ENCODE data around the gene ST3GAL4. TPM values are rescaled to one million over a fixed set of nuclear protein-coding genes. Genes with fewer than 3 reads are reported as not detected.
A peak's percentile ranks its signal among the peaks of the same experiment; 100 is the strongest.

Gene ST3GAL4
- total RNA-seq, 6 experiments from 2014 or later: 25.9 to 34.6 (median 30.0) TPM

- DNase-seq: peak; percentile 62
Measured at GRCh38 chr11:126440792-126441514, 85.5 kb downstream of the ST3GAL4 start.

GRCh38 chr11:126443120-126443519 is 87.6 kb downstream of the ST3GAL4 start:
- DNase-seq: no peak
- Mint-ChIP-seq H3K4me3 (no peak overlapping the region), H3K9me3 (no peaks in the 10 kb centered on the region), H3K27ac (no peak overlapping the region), H3K27me3 (ENCODE audit: insufficient read depth) (peaks cover 6% of the 10 kb centered on the region; the same call in 1 of the 2 replicates), H3K36me3 (ENCODE audit: low read depth) (no peaks in the 10 kb centered on the region), H3K4me1 (ENCODE audit: low read depth) (peaks cover 5% of the 10 kb centered on the region)
- TF ChIP-seq CTCF (IDR thresholded peaks at IDR 0.05): no peak

More at GRCh38 chr11:126440792-126441514, 85.5 kb downstream of the ST3GAL4 start:
- peak; percentile 99 for TF ChIP-seq CTCF (IDR thresholded peaks at IDR 0.05)
- Mint-ChIP-seq H3K9me3 (no peaks in the 10 kb centered on the region), H3K36me3 (ENCODE audit: low read depth) (no peaks in the 10 kb centered on the region), H3K4me3 (no peak overlapping the region), H3K27ac (no peak overlapping the region), H3K27me3 (ENCODE audit: insufficient read depth) (peaks cover 6% of the 10 kb centered on the region; the same call in 1 of the 2 replicates), H3K4me1 (ENCODE audit: low read depth) (peaks cover 5% of the 10 kb centered on the region)

DNA sequence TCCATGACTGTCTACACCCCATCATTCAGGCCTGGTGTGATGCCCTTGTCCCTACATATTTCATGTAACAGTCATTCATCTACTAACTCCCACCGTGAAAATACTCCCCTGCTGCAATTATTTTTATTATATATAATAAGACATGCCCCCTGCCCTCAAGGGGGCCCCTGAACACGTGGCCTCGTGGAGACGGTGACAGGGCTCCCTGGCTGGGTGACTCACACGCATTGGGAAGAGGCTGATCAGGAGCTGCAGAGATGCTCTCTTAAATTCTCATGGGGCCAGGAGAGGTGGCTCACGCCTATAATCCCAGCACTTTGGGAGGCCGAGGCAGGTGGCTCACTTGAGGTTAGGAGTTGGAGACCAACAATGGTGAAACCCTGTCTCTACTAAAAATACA is 88.6 kb downstream of the ST3GAL4 start:
- Mint-ChIP-seq H3K36me3 (ENCODE audit: low read depth) (no peaks in the 10 kb centered on the region), H3K27ac (no peak overlapping the region), H3K27me3 (ENCODE audit: insufficient read depth) (peaks cover 8% of the 10 kb centered on the region; the same call in 1 of the 2 replicates), H3K4me3 (no peak overlapping the region), H3K9me3 (no peaks in the 10 kb centered on the region), H3K4me1 (ENCODE audit: low read depth) (peaks cover 5% of the 10 kb centered on the region)
- TF ChIP-seq CTCF (IDR thresholded peaks at IDR 0.05): no peak
- no peak for DNase-seq

DNA sequence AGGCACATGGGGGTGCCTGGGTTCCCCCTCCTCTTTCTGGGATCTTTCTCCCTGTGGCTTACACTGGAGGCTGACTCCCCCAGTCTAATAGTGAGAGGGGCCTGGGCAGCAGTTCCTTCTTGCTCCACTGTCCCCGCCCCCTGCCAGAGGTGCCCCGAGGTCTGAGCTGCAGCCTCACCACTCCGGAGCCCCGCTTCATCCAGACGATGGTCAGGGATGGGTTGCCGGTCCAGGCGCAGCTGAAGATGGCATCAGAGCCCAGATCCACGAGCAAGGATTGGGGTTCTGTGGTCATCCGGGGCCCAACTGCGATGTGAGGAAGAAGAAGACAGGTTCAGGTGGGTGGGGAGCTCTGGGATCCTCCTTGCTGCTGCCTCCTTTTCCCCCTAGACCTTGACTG is 91.1 kb downstream of the ST3GAL4 start:
- H3K4me3 Mint-ChIP-seq: no peak overlapping the region
- DNase-seq: no peak
- peaks cover 18% of the 10 kb centered on the region for H3K9me3 Mint-ChIP-seq
- peaks cover 22% of the 10 kb centered on the region for H3K36me3 Mint-ChIP-seq (ENCODE audit: low read depth)
- H3K4me1 Mint-ChIP-seq (ENCODE audit: low read depth): no peaks in the 10 kb centered on the region
- H3K27ac Mint-ChIP-seq: no peak overlapping the region
- no peak for TF ChIP-seq CTCF (IDR thresholded peaks at IDR 0.05)
- H3K27me3 Mint-ChIP-seq (ENCODE audit: insufficient read depth): peaks cover 5% of the 10 kb centered on the region; the same call in 1 of the 2 replicates

DNA sequence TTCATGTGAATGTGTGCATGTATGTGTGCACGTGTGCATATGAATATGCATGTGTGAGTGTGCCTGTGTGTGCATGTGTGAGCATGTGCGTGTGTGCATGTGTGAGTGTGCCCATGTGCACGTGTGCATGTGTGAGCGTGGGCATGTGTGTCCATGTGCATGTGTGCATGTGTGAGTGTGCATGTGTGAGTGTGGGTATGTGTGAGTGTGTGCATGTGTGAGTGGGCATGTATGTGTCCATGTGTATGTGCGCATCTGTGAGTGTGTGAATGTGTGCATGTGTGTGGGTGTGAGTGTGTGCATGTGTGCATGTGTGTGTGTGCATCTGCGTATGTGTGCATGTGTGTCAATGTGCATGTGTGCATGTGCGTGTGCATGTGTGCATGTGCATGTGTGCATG is 94.7 kb downstream of the ST3GAL4 start:
- no peak for DNase-seq
- no peak for TF ChIP-seq CTCF (IDR thresholded peaks at IDR 0.05)
- Mint-ChIP-seq H3K4me1 (ENCODE audit: low read depth) (no peaks in the 10 kb centered on the region), H3K36me3 (ENCODE audit: low read depth) (peaks cover 27% of the 10 kb centered on the region), H3K27ac (no peak overlapping the region), H3K9me3 (peaks cover 22% of the 10 kb centered on the region), H3K4me3 (peak overlapping the region; percentile 30; the same call in 1 of the 2 replicates), H3K27me3 (ENCODE audit: insufficient read depth) (peaks cover 10% of the 10 kb centered on the region)

All from HFFc6 (cell line).